ENCODE data around the gene ZNHIT3.
"Not testable (repeated sequence)": the region's sequence is repeated elsewhere in the genome, so short reads cannot be mapped to it uniquely, and the experiment has no call there.

Gene ZNHIT3

DNA sequence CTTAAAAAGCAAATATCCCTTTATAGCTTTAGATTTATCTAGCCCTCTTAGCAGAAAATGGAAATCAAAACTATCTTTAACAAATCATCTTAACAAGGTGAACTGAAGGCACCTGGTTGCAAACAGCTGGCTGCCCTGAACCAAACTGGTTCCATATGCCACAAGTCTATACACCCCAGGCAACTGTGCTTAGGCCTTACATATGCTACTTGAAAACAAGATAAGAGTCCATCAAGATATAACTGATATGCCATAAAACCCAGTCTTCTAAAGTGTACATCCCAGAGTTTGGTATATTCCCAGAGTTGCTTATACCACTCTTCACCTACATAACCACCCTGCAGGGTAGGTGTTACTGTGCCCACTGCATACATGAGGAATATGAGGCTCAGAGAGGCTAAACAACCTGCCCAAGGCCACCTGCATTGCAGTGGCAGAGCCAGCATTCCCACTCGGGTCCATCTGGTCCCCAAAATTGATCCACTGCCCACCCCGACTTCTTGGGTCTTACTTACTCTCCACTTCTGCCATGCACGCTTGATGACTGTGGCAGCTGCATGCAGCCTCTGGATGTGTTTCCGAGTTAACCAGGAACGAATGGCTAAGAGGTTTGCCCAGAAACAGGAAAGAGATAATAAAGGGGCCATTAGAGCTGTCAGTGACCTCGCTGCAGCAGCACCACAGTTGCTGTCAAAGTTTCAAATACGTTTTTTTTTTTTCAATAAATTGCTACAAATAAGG lies 12.2 kb downstream of the ZNHIT3 start:
- Mint-ChIP-seq H3K4me1 (ENCODE audit: low read depth) (peaks cover 6% of the 10 kb centered on the region), H3K4me3 (no peak overlapping the region), H3K27me3 (ENCODE audit: low read depth) (no peaks in the 10 kb centered on the region), H3K27ac (no peak overlapping the region), H3K36me3 (ENCODE audit: low read depth) (peaks cover 28% of the 10 kb centered on the region), H3K9me3 (no peaks in the 10 kb centered on the region)

DNA sequence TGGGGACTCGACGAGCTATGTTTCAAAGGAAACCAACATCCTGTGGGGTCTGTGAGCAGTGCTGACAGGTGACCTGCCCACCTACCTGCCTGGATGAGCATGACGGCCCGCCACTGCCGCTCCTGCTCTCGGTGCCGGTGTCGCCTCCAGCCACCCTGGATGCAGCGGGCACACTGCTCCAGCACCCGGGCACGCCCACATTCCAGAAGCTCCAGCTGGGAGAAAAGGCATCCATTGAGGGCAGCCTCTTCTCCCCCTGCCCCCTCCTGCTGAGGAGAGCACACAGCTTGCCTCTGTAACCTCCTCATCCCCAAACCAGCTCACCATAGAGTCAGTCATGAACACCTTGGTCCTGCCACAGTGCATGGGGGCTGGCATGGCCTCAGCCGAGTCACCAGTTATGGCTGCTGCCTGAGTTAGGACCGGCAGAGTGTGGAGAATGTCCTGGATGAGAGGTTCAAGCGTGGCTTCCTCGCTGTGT lies 14.3 kb downstream of the ZNHIT3 start:
- Mint-ChIP-seq H3K4me3 (no peak overlapping the region), H3K36me3 (ENCODE audit: low read depth) (peaks cover 24% of the 10 kb centered on the region), H3K27me3 (ENCODE audit: low read depth) (no peaks in the 10 kb centered on the region), H3K27ac (no peak overlapping the region), H3K4me1 (ENCODE audit: low read depth) (peaks cover 6% of the 10 kb centered on the region), H3K9me3 (no peaks in the 10 kb centered on the region)

DNA sequence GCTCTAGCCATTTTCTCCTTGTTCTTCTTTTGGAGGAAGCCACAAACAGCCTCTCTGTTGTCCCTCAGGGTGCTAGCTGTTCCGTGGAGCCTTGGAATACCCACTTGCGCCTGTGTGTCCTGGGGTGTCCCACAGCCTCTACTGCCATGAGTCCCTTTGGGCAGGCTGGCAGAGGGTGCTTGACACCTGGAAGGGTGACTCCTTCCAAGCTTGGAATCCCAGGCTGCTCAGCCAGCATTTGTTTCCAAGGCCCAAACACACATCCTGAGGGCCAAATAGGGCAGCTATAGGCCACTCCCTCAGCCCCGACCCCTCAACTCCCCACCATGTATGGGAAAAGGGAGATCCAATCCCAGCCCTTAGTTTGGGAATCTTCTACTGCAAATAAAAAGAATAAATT lies 14.9 kb downstream of the ZNHIT3 start:
- Mint-ChIP-seq H3K4me3 (no peak overlapping the region), H3K27ac (no peak overlapping the region), H3K27me3 (ENCODE audit: low read depth) (no peaks in the 10 kb centered on the region), H3K4me1 (ENCODE audit: low read depth) (peaks cover 6% of the 10 kb centered on the region), H3K9me3 (no peaks in the 10 kb centered on the region), H3K36me3 (ENCODE audit: low read depth) (peaks cover 19% of the 10 kb centered on the region)

DNA sequence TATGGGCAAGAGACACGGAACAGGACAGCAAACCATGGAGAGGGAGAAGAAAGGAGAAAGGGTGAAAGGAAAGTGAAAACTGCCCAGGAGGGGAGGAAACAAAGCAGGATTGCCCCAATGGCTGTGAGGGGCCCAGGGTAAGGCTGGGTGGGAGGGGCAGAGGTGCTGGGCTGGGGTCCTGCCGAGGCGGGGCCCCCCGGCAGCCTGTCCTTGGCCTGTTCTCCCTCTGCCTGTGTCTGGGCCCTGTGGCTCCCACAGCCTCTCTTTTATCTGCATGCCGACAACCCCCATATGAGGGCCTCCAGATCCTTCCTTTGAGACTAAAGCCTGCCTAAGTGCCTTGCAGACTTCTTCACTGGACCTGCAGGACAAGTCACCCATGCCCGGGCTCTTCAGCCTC lies 15.5 kb downstream of the ZNHIT3 start:
- peaks cover 19% of the 10 kb centered on the region for H3K36me3 Mint-ChIP-seq (ENCODE audit: low read depth)
- H3K9me3 Mint-ChIP-seq = no peaks in the 10 kb centered on the region
- no peak overlapping the region for H3K4me3 Mint-ChIP-seq
- no peak overlapping the region for H3K27ac Mint-ChIP-seq
- H3K27me3 Mint-ChIP-seq (ENCODE audit: low read depth) = no peaks in the 10 kb centered on the region
- peaks cover 6% of the 10 kb centered on the region for H3K4me1 Mint-ChIP-seq (ENCODE audit: low read depth)

DNA sequence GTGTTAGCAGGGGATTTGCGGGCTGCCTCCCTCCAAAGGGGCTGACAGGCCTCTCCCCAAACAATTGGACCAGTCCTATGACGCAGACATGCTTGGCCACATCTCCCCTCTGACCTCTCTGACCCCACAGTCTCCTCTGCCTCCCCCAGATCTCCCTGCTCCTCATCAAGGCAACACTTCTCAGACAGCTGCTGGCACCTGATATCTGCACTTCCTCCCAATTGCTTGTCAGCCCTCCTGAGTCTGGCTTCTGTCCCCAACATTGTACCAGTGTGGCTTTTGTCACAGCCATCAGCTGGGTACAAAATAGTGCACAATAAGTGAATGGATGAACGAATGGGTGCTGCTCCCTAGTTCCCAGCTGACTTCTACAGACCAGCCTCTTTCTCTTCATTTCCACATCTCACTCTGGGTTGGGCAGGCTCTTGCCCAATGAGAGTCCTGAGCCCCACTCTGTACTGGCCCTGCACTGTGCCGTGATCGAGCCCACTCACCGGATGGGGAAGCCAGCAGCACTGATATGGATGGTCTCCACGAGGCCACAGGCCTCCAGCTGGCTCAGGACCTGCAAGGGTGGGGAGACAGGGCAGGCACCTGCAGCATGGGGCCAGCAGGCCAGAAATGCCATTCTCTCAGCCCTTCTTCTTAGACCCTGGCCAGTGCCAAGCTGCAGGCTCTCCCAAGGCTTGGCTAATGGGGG lies 17.1 kb downstream of the ZNHIT3 start:
- Mint-ChIP-seq H3K9me3 (no peaks in the 10 kb centered on the region), H3K4me3 (no peak overlapping the region), H3K27me3 (ENCODE audit: low read depth) (no peaks in the 10 kb centered on the region), H3K27ac (peak overlapping the region; percentile 1), H3K36me3 (ENCODE audit: low read depth) (peaks cover 19% of the 10 kb centered on the region), H3K4me1 (ENCODE audit: low read depth) (peaks cover 6% of the 10 kb centered on the region)

DNA sequence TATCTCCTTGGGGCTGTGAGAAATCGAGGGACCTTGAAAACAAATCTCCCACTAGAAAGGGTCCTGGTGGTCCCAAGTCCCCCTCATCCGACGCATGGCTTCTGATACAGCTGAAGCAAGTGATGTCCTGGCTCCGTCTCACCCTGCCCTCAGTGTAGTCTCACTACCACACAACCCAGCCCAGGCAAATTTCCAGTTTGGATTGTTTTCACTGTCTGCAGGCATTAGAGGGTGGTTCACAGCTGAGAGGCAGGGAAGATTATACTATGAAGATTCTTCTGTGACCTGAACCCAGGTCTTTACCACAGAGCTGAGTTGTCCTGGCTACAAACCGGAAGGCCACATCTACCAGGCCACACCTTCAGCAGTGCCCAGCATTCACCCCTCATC lies 17.7 kb downstream of the ZNHIT3 start:
- Mint-ChIP-seq H3K4me1 (ENCODE audit: low read depth) (peaks cover 6% of the 10 kb centered on the region), H3K36me3 (ENCODE audit: low read depth) (peaks cover 15% of the 10 kb centered on the region), H3K4me3 (no peak overlapping the region), H3K27ac (no peak overlapping the region), H3K9me3 (no peaks in the 10 kb centered on the region), H3K27me3 (ENCODE audit: low read depth) (no peaks in the 10 kb centered on the region)

DNA sequence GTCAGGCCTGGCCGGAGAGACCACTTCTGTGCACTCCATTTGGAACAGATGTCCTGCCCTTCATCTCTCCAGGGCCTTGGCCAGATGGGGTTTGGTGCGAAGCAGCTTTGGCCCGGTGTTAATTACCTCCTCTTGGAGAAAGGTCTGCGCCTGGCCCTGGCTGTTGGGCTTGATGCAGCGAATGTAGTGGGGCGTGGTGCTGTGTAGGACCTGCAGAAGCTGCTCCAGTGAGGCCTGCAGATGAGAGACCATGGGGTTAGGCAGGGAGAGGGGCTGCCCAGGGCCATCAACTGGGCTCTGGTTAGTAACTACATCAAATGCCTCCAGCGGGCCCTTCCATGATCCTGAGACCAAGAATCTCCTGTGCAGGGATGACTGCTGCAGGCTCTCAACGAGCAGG lies 18.7 kb downstream of the ZNHIT3 start:
- Mint-ChIP-seq H3K27me3 (ENCODE audit: low read depth) (no peaks in the 10 kb centered on the region), H3K27ac (no peak overlapping the region), H3K36me3 (ENCODE audit: low read depth) (peaks cover 15% of the 10 kb centered on the region), H3K4me1 (ENCODE audit: low read depth) (peaks cover 6% of the 10 kb centered on the region), H3K4me3 (no peak overlapping the region), H3K9me3 (no peaks in the 10 kb centered on the region)

DNA sequence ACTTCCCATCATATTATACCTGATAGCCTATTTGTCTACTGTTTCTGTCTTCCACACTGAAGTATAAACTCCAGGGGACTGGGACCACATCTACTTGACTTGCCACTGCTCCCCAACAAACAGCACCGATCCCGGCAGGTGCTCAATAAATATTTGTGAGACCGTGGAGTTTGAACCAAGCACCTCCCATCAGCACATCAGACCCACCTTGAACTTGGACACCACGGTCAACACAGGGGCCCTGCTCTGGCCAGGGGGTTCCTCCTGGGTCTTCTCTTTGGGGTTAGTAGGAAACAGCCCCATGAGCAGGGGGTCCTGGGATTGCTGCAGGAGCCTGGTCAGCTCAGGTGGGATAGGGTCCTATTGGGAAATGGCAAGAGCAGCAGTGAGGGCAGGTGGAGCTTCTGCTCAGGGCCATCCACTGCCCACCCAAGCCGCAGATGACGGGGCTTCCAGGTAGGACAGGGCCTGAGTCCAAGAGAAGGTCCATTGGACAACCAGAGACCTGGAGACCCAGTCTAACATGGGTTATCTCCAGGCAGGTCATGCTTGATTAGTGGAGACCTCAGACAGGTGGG lies 19.9 kb downstream of the ZNHIT3 start:
- no peak overlapping the region for H3K4me3 Mint-ChIP-seq
- H3K36me3 Mint-ChIP-seq (ENCODE audit: low read depth) = peaks cover 15% of the 10 kb centered on the region
- H3K9me3 Mint-ChIP-seq = no peaks in the 10 kb centered on the region
- H3K27ac Mint-ChIP-seq = no peak overlapping the region
- peaks cover 6% of the 10 kb centered on the region for H3K4me1 Mint-ChIP-seq (ENCODE audit: low read depth)
- H3K27me3 Mint-ChIP-seq (ENCODE audit: low read depth) = no peaks in the 10 kb centered on the region

DNA sequence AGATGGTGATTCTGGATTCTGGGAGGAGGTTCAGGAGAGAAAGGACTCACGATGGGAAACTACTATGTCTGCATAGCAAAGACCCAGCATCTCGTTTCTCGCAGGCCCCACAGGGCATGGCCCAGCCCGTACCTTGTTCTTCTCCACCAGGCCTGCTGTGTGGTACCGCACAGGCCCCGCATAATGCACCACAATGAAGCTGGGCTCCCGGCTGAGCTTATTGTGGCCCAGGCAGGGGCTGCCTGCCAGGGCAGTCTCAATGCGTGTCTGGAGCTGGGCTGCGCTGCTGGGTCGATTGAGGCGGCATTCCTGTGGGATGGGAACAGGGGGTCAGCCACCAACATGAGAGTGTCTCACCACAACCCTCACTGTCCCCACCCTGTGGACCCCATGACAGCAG lies 20.4 kb downstream of the ZNHIT3 start:
- no peaks in the 10 kb centered on the region for H3K27me3 Mint-ChIP-seq (ENCODE audit: low read depth)
- H3K4me1 Mint-ChIP-seq (ENCODE audit: low read depth) = peaks cover 6% of the 10 kb centered on the region
- peaks cover 13% of the 10 kb centered on the region for H3K36me3 Mint-ChIP-seq (ENCODE audit: low read depth)
- H3K9me3 Mint-ChIP-seq = no peaks in the 10 kb centered on the region
- H3K27ac Mint-ChIP-seq = no peak overlapping the region
- no peak overlapping the region for H3K4me3 Mint-ChIP-seq

DNA sequence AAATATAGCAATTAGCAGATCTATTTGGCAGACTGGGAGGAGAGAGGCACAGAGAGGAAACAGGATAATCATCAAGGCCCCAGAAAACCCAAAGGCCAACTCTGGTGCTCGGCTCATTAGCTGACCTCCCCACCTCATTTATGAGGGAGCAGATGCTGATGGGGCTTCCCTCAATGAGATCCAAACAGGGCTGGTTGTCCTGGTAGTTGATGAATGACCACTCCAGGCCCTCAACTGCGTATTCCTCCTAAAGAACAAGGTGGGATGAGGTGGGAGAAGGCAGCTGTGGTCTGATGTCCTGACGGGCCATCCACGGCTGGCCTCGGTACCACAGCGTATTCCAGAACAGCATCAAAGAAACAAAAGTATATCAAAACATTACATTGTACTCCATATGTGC lies 20.8 kb downstream of the ZNHIT3 start:
- no peaks in the 10 kb centered on the region for H3K27me3 Mint-ChIP-seq (ENCODE audit: low read depth)
- H3K4me1 Mint-ChIP-seq (ENCODE audit: low read depth) = peaks cover 6% of the 10 kb centered on the region
- peaks cover 11% of the 10 kb centered on the region for H3K36me3 Mint-ChIP-seq (ENCODE audit: low read depth)
- H3K9me3 Mint-ChIP-seq = no peaks in the 10 kb centered on the region
- no peak overlapping the region for H3K27ac Mint-ChIP-seq
- no peak overlapping the region for H3K4me3 Mint-ChIP-seq

DNA sequence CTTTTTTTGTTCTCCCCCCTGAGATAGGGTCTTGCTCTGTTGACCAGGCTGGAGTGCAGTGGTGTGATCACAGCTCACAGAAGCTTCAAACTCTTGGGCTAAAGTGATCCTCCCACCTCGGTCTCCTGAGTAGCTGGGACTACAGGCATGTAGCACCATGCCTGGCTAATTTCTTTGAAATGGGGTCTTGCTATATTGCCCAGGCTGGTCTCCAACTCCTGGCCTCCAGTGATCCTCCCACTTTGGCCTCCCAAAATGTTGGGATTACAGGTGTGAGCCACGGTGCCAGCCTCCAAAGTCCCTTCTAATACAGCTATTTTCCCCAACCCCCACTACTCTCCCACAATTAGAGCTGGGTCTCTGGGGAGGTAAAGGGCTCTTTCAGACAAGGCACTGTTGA lies 22.0 kb downstream of the ZNHIT3 start:
- H3K9me3 Mint-ChIP-seq; H3K36me3 Mint-ChIP-seq (ENCODE audit: low read depth); H3K4me3 Mint-ChIP-seq; H3K27me3 Mint-ChIP-seq (ENCODE audit: low read depth); H3K27ac Mint-ChIP-seq; H3K4me1 Mint-ChIP-seq (ENCODE audit: low read depth): not testable (repeated sequence)

DNA sequence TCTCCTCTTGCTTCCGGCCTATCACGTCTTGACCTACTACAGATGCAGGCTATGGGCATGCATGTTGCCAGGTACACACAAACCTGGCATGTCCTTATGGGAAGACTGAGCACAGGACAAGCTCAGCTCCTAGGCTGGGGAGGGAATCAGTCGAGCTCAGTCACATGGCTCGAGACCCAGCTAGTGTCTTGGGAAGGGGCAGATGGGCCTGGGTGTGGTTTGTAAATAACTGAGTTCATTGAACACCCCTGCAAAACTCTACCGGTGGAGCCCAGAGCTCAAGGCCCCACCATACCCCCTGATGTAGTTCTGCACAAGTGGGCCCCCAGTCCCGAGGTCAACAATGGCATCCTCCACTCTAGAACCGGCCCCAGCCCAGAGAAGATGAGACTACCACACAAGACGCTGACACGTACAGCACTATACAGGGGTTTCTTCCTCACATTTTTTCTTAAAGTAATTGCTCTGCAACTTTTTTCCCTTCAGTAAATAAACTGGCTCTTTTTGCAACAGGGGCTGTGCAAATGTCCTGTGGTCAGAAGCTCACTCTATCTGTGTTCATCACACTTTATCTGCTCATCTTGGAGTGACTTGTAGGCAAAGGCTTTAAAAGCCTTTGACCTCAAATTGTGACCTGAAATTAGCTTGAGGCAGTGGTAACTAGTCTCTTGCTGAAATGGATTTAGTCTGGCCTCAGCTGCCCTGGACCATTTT lies 22.9 kb downstream of the ZNHIT3 start:
- H3K4me3 Mint-ChIP-seq = no peak overlapping the region
- peaks cover 4% of the 10 kb centered on the region for H3K36me3 Mint-ChIP-seq (ENCODE audit: low read depth)
- H3K4me1 Mint-ChIP-seq (ENCODE audit: low read depth) = no peaks in the 10 kb centered on the region
- H3K9me3 Mint-ChIP-seq = no peaks in the 10 kb centered on the region
- no peaks in the 10 kb centered on the region for H3K27me3 Mint-ChIP-seq (ENCODE audit: low read depth)
- H3K27ac Mint-ChIP-seq = no peak overlapping the region

DNA sequence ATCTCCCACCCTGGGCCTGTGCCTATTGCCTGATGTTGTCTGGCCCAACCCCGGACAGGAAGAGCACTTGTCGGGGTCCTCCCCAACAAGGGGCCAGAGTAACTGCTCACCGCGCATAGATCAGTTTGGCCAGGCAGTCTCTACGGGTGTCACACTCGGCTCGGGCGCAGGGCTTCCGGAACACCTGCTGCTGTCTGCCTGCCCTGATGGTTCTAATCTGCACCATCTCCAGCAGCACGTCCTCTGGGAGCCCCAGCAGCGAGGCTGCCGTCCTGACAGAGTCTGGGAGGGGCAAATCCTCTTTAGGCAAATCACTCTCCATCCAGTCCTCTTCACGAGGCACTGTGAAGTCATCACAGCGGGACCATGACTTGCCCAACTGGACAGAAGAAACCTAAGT lies 24.2 kb downstream of the ZNHIT3 start:
- H3K36me3 Mint-ChIP-seq (ENCODE audit: low read depth) = peaks cover 4% of the 10 kb centered on the region
- H3K27me3 Mint-ChIP-seq (ENCODE audit: low read depth) = no peaks in the 10 kb centered on the region
- H3K4me1 Mint-ChIP-seq (ENCODE audit: low read depth) = no peaks in the 10 kb centered on the region
- no peak overlapping the region for H3K4me3 Mint-ChIP-seq
- H3K9me3 Mint-ChIP-seq = no peaks in the 10 kb centered on the region
- no peak overlapping the region for H3K27ac Mint-ChIP-seq

DNA sequence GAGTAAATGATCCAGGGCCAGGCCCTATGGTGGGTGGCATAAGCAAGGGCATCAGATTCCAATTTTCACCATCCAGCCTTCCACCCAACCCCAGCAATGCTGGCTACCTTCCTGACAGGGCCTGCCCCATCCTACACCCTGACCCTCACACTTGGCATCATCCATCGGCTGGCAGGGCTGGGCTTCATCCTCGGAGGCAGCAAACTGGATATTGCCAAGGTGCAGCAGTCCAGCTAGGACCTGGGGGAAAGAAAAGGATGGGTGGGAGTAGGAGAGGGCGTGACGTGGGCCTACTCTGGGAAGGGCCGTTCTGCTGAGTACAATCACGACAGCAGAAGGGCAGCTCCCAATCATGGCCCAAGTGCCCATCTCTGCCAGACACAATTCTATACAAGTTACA lies 24.7 kb downstream of the ZNHIT3 start:
- H3K4me3 Mint-ChIP-seq = no peak overlapping the region
- H3K27me3 Mint-ChIP-seq (ENCODE audit: low read depth) = no peaks in the 10 kb centered on the region
- no peaks in the 10 kb centered on the region for H3K9me3 Mint-ChIP-seq
- peaks cover 4% of the 10 kb centered on the region for H3K36me3 Mint-ChIP-seq (ENCODE audit: low read depth)
- H3K4me1 Mint-ChIP-seq (ENCODE audit: low read depth) = no peaks in the 10 kb centered on the region
- no peak overlapping the region for H3K27ac Mint-ChIP-seq

DNA sequence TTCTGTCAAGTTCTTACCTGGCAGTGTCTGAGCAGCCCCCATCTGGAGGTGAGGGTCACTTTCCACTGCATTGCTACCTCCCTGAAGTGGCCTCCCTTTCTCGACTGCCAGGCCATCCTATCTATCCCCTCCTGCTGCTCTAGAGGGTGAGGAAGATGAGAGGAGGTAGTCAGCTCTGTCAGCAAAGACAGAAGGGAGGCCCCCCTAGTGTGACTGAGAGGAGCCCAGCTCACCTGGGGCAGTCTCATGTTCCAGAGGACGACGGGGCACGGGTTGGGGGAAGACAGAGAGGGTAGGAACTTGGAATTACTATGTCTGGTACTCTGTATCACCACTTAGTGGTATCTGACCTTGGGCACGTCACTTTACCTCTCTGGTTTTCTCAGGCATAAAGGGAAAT lies 26.2 kb downstream of the ZNHIT3 start:
- Mint-ChIP-seq H3K27me3 (ENCODE audit: low read depth) (no peaks in the 10 kb centered on the region), H3K9me3 (no peaks in the 10 kb centered on the region), H3K27ac (no peak overlapping the region), H3K4me1 (ENCODE audit: low read depth) (no peaks in the 10 kb centered on the region), H3K36me3 (ENCODE audit: low read depth) (peaks cover 4% of the 10 kb centered on the region), H3K4me3 (no peak overlapping the region)

All from T-helper 1 cell treated with Interleukin-12 subunit alpha and Interleukin-12 subunit beta and Interleukin-4 antibody, amounts not matched to agents 30 μg/mL and 1 μg/mL, for 36 hours (primary cell).